Activated CD8-positive, alpha-beta memory T cell treated with anti-CD3 and anti-CD28 coated beads for 48 hours (primary cell): ENCODE measurements around the gene SLC2A1.

ENCODE experiments used
- DNase-seq, 3 experiments: peaks; one replicate each; pipeline ENCODE4 v3.0.0-alpha.2; 2020; ENCODE audit warnings: low read depth in 2 of 3, low spot score in 2 of 3

The SLC2A1 gene

DNA sequence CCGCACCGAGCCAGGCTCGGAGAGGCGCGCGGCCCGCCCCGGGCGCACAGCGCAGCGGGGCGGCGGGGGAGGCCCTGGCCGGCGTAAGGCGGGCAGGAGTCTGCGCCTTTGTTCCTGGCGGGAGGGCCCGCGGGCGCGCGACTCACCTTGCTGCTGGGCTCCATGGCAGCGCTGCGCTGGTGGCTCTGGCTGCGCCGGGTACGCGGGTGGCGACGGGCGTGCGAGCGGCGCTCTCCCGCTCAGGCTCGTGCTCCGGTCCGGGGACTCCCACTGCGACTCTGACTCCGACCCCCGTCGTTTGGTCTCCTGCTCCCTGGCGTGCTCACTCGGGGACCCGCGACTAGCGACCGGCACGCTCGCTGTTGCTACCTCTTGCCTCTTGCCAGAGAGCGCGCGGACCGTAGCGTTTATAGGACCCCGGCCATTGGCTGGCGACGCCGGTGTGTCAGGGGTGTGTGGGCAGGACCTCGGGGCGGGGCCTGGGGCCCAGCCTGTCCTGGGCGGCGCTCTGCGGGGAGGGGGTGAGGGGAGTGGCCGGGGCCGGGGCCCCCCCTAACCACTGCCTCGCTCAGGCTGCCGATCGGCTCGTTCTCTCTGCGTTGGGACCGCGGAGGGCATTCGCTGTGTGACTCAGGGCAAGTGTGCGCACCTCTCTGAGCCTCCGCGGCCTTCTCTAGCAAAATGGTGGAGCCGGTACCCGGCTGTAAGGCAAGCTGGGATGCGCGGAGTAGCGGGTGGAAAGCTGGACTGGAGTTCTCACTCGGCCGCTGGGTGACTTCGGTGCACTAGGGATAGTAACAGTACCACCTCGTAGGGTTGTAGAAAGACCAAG, at the start of gene SLC2A1:
Gene SLC2A1, minus strand, starts transcription at position 381 of the 832 bp plus-strand sequence. Its CDS starts 217 bp downstream, at position 164.
- DNase-seq: peak; percentile 82 to 92 (median 92)

DNA sequence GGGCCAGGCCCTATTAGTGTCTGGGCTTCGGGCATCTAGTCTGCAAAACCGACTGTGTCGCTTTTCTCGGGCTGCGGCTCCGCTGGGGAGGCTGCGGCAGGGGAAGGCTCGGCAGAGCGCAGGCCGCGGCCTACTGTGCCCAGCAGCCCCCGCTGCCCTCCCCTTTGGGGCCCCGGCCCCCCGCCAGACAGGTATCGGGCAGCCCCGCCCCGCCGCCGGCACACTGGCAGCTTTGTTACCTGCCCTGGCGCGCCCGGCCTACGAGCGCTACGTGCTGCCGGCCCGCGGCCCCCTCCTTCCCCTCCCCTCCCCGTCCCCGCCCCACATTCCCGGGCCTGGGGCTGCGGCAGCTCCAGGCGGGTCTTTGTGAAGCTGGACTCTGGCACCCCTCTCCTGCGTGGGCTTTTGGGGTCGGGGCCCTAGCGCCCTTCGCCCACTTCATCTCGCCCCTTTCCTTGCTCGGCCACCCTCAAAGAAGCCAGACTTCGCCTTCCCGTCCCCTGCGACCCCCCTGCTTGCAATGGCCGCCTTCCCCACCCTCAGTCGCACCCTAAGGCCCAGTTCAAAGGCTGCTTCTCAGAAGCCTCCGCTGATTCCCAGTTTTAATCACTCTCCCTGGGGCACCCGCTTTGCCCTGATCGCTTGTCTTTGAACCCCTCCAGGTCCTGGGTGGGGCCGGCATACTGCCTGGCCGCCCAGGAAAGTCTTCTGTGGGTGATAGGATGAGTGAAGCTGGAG, 48.9 kb upstream of the SLC2A1 start:
- DNase-seq: no peak

DNA sequence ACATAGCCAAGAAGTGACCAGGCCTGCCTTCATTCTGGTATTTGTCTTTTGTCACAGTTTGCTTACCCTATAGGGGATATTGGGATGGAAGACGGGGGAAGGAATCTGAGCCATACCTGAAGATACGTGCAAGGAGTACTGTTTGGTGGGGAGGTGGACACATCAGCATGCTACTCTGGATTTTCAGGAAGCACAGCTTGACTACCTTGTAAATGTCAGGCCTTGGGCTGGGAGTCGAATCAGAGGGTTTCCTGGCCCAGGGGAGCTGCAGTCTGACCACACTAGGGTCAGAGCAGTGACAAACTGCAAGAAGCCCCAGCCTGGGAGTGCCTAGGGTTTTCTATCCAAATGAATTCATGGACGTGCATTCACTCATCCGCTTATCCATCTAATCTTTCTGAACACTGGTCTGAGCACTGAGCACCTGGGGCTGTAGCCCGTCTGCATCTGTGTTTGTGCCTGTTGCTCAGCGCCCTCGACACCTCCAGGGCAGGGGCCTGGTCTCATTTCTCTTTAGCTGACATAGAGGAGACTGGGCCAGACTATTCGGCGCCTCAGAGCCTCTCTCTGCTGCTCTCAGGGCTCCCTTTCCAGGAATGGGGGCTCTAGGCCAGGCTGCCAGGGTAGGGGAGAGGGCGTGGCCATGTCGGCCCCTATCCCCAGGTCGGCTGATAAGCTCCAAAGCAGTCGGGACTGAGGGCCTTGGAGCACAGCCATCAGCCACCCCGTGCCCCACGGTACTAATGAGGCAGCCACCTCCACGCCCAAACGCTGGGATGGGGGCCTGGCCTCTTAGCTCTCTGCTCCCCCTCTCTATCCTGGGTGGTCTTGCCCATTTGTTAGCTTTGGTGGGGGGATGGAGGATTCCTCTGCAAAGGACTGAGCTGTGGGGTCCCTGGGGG, 47.0 kb upstream of the SLC2A1 start:
- no peak for DNase-seq

- DNase-seq: no peak
Observed at GRCh38 chr1:43004587-43005459, 46.2 kb upstream of the SLC2A1 start.

DNA sequence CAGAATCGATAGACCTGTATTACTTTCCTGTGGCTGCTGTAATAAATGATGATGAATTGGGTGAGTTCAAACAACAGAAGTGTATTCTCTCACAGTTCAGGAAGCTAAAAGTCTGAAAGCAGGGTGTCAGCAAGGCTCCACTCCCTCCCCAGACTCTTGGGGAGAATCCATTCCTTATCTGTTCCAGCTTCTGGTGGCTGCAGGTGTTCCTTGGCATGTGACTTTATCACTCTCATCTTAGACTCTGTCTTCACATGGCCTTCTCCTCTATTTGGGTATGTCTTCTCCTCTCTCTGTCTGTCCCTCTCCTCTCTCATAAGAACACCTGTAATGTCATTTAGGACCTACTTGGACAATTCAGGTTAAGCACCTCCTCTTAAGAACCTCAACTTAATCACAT, 44.1 kb upstream of the SLC2A1 start:
- no peak for DNase-seq

DNA sequence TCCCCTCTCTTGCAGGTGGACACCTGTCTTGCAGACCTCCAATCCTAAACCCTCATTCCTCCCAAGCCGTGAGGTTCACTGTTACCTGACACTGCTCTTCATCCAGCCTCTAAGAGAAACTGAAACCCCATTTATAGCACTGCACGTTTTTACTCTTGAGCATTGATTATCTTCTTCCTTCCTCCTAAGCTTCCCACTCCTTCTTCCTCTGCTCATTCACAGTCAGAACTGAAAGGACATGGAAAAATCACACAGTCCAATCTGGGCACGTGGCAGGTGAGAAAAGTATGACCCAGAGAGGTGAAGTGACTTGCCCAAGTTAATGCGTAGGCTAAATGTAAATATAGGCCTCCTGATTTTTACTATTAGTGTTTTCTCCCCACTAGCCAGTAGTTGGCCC, 43.4 kb upstream of the SLC2A1 start:
- no peak for DNase-seq

DNA sequence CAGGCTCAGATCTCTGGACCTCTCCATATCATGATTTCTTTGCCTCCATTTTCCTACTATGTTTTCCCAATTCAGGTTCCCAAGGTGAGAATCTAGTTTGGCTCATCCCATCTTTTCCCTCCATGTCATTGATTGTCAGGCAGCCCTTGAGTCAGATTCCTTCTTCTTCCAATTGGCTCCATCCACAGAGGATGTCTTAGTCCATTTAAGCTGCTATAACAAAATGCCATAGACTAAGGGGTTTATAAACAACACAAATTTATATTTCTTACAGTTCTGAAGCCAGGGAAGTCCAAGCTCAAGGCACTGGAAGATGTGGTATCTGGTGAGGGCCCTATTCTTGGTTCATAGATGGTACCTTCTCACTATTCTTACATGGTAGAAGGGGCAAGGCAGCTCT, 42.8 kb upstream of the SLC2A1 start:
- DNase-seq: no peak

GRCh38 chr1:43000271-43000670, 41.6 kb upstream of the SLC2A1 start:
- DNase-seq: no peak

GRCh38 chr1:42999308-42999707, 40.6 kb upstream of the SLC2A1 start:
- DNase-seq: no peak

DNA sequence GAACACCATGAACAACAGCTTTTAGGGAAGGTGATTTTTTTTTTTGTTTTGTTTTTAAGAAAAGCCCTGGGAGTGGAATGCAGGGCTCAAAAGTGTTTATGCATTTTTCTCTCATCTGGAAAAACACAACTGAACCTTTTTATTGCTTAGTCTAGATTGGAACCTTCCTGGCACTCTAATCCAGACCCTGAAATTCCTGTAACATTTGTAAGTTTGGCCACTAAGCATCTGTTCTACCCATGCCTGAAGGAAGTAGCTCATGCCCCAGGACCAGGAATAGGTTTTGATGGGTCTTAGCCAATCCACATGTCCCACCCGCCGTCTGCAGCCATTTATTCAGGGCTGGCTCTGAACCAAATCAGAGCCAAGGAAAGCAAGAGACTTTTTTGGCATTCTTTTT, 39.7 kb upstream of the SLC2A1 start:
- no peak for DNase-seq

- DNase-seq: no peak
Observed at GRCh38 chr1:42996384-42996970, 37.8 kb upstream of the SLC2A1 start.

DNA sequence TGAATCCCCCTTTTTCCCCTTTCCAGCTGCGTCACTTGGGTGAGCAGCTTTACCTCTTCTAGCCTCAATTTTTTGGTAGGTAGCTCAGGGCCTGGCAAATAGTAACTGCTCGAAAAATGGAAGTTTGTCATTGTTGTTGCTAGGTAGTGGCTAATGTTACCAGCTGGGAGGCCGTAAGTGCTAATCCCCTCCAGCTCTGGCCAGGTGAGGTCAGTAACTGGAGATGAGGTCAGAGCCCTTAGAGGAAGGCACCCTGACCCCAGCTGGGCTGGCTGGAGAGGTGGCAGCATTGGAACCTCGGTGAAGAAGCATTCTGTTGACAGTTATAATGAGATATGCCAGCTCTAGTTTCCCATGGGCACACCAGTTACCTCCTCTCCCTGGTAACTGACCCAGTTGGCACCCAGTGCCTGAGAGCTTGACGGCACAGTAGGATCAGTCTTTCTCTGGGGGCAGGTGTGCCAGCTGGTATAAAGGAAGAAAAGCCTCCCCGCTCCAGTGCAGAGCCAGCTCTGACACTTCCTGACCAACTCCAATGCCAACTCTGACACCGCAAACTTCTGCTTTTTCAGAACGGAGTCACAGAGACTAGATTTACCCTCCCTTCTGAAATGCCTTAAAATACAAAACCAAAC, 35.0 kb upstream of the SLC2A1 start:
- DNase-seq: no peak

DNA sequence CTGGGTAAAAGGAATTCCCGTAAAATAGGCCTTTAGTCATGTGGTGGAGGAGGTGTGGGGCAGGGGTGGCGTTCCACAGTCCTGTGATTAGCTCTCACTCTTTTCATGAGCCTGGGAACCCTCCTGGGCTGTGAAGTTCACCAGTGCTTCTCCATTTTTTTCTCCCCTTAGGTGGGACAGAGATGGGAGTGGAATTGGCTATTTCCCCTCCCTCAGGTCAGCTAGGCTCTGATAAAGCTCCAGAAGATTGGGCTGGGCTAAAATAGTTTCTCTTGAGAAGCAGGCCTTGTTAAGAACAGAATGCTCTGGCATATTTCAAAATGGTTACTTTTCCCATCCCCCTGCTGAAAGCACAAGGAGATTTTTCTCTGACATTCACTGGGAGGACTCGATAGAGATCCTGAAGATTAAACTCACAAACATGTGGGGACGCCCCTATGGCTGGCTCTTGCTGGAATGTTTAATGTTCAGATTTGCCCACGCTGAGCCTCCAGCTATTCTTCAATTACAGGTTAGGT, 33.4 kb upstream of the SLC2A1 start:
- DNase-seq: no peak

GRCh38 chr1:42990757-42991346, 32.2 kb upstream of the SLC2A1 start:
- DNase-seq: no peak

DNA sequence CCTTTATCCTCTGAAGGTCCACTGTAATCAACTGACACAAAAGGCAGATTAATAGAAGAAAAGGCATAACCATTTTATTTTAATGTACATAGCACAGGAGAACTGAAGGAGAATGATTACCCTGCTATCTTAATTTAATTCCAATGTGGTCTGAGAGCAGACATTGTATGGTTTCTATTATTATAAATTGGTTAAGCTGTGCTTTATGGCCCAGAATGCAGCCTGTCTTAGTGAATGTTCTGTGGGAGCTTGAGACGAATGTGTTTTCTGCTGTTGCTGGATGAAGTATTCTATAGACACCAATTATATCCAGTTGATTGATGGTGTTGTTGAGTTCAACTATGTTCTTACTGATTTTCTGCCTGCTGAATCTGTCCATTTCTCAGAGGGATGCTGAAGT, 25.0 kb upstream of the SLC2A1 start:
- no peak for DNase-seq

DNA sequence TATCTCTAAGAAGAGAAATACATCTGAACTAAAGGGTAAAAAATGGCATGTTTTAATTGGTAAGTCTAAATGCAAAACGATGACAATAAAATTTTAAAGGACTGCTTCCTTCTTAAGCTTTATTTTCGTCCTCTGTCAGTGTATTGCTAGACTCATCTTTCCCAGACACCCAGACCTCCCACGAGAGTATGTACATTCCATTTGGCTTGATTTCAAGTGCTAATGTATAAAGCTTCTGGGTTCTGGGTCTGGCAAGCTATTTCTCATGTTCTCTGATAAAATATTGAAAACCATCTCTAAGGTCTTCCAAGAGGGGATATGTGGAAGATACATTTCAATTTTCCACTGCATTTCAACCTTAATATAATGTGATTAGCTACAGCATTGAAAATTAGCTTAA, 24.6 kb upstream of the SLC2A1 start:
- no peak for DNase-seq

GRCh38 chr1:42982641-42983040, 24.0 kb upstream of the SLC2A1 start:
- no peak for DNase-seq

- DNase-seq: no peak
Observed at GRCh38 chr1:42981871-42982270, 23.2 kb upstream of the SLC2A1 start.

GRCh38 chr1:42981255-42981805, 22.7 kb upstream of the SLC2A1 start:
- no peak for DNase-seq
